Fibroblast of upper back skin (primary cell): ENCODE results near the gene ZRANB1.

Experiments used
- DNase-seq: peaks from one replicate; pipeline ENCODE4 v3.0.0-alpha.2; 2013

Gene ZRANB1

GRCh38 chr10:125008689-125009638, 67.0 kb downstream of the ZRANB1 start:
- DNase-seq: no peak

- DNase-seq: no peak
Observed at GRCh38 chr10:125009661-125010161, 67.8 kb downstream of the ZRANB1 start.

- no peak for DNase-seq
Observed at GRCh38 chr10:125010362-125010761, 68.4 kb downstream of the ZRANB1 start.

GRCh38 chr10:125011171-125011925, 69.4 kb downstream of the ZRANB1 start:
- no peak for DNase-seq

GRCh38 chr10:125011926-125012705, 70.2 kb downstream of the ZRANB1 start:
- no peak for DNase-seq

- DNase-seq: no peak
Observed at GRCh38 chr10:125012851-125013528, 71.1 kb downstream of the ZRANB1 start.

GRCh38 chr10:125013529-125013872, 71.6 kb downstream of the ZRANB1 start:
- DNase-seq: no peak

- no peak for DNase-seq
Observed at GRCh38 chr10:125014086-125014830, 72.3 kb downstream of the ZRANB1 start.

- no peak for DNase-seq
Observed at GRCh38 chr10:125014836-125015355, 73.0 kb downstream of the ZRANB1 start.

GRCh38 chr10:125015356-125015944, 73.5 kb downstream of the ZRANB1 start:
- no peak for DNase-seq

GRCh38 chr10:125016123-125016522, 74.2 kb downstream of the ZRANB1 start:
- DNase-seq: no peak

GRCh38 chr10:125016611-125017202, 74.8 kb downstream of the ZRANB1 start:
- DNase-seq: no peak

- no peak for DNase-seq
Observed at GRCh38 chr10:125017547-125018298, 75.8 kb downstream of the ZRANB1 start.

- no peak for DNase-seq
Observed at GRCh38 chr10:125018576-125019143, 76.7 kb downstream of the ZRANB1 start.

GRCh38 chr10:125020386-125020785, 78.5 kb downstream of the ZRANB1 start:
- DNase-seq: no peak

GRCh38 chr10:125020871-125021270, 78.9 kb downstream of the ZRANB1 start:
- DNase-seq: no peak

- DNase-seq: no peak
Observed at GRCh38 chr10:125021686-125022344, 79.9 kb downstream of the ZRANB1 start.

- DNase-seq: no peak
Observed at GRCh38 chr10:125022671-125023070, 80.7 kb downstream of the ZRANB1 start.

GRCh38 chr10:125023255-125023654, 81.3 kb downstream of the ZRANB1 start:
- DNase-seq: no peak
